GM18868 (cell line): ENCODE measurements around the gene LRSAM1.

Experiments
- ATAC-seq: cut with Tn5 transposase; IDR thresholded peaks from one replicate; pipeline ENCODE4 v1.9.1; 2021; ENCODE audit warnings: mild to moderate bottlenecking, moderate library complexity; ENCODE audit not compliant: unreplicated experiment

The LRSAM1 gene

GRCh38 chr9:127424676-127424999 lies 26.7 kb upstream of the LRSAM1 start:
- no peak for ATAC-seq

- ATAC-seq = no peak
Measured at GRCh38 chr9:127426756-127427155, 24.6 kb upstream of the LRSAM1 start.

- no peak for ATAC-seq
Measured at GRCh38 chr9:127428348-127428747, 23.0 kb upstream of the LRSAM1 start.

- no peak for ATAC-seq
Measured at GRCh38 chr9:127430415-127430814, 20.9 kb upstream of the LRSAM1 start.

GRCh38 chr9:127437497-127438264 lies 13.6 kb upstream of the LRSAM1 start:
- ATAC-seq = no peak

GRCh38 chr9:127438394-127438793 lies 12.9 kb upstream of the LRSAM1 start:
- no peak for ATAC-seq

GRCh38 chr9:127444283-127444920 lies 6.9 kb upstream of the LRSAM1 start:
- ATAC-seq = no peak

GRCh38 chr9:127444921-127445850 lies 6.1 kb upstream of the LRSAM1 start:
- ATAC-seq = no peak

GRCh38 chr9:127445851-127446712 lies 5.2 kb upstream of the LRSAM1 start:
- no peak for ATAC-seq

GRCh38 chr9:127446713-127447415 lies 4.4 kb upstream of the LRSAM1 start:
- ATAC-seq = no peak

- no peak for ATAC-seq
Measured at GRCh38 chr9:127447416-127448111, 3.7 kb upstream of the LRSAM1 start.

GRCh38 chr9:127448112-127448805 lies 3.1 kb upstream of the LRSAM1 start:
- ATAC-seq = no peak

- ATAC-seq = no peak
Measured at GRCh38 chr9:127449332-127449966, 1.9 kb upstream of the LRSAM1 start.

- no peak for ATAC-seq
Measured at GRCh38 chr9:127450243-127450760, 1.0 kb upstream of the LRSAM1 start.

GRCh38 chr9:127451608-127451857 lies 223 bp downstream of the LRSAM1 start:
- no peak for ATAC-seq

GRCh38 chr9:127451858-127452656 lies 747 bp downstream of the LRSAM1 start:
- ATAC-seq = peak; percentile 16

GRCh38 chr9:127452691-127453090 lies 1.4 kb downstream of the LRSAM1 start:
- ATAC-seq = no peak
